Measurements from ENCODE around the gene MORN4. TPM values are rescaled to one million over a fixed set of nuclear protein-coding genes. Genes with fewer than 3 reads are reported as not detected.

The MORN4 gene
- total and polyA plus RNA-seq, 2 of the 13 experiments (the other 11 are each of a cell fraction or from before 2014, with no cell fraction given): 3.4 to 9.1 TPM

- no peak for TF ChIP-seq ZBTB14 (CRISPR knock-in tag; IDR thresholded peaks at IDR 0.05)
- no peak for TF ChIP-seq ZNF777 (CRISPR knock-in tag; IDR thresholded peaks at IDR 0.05)
- TF ChIP-seq ZNF572 (CRISPR knock-in tag; IDR thresholded peaks at IDR 0.05): 0 out of 2 replicates have a peak, but pooled peaks have one; percentile 73
- 0 out of 2 replicates have a peak, but pooled peaks have one; percentile 36 for TF ChIP-seq ZNF354B (CRISPR knock-in tag; IDR thresholded peaks at IDR 0.05)
- no peak for TF ChIP-seq ZBED4 (CRISPR knock-in tag; IDR thresholded peaks at IDR 0.05; ENCODE audit: borderline replicate concordance)
- no peak for TF ChIP-seq ZNF672 (CRISPR knock-in tag; IDR thresholded peaks at IDR 0.05)
- TF ChIP-seq SRSF1 (optimal IDR thresholded peaks at IDR 0.05; ENCODE audit: low read depth, low read length): no peak
- no peak for TF ChIP-seq PCBP2 (optimal IDR thresholded peaks at IDR 0.05; ENCODE audit: low read depth, low read length, poor library complexity, severe bottlenecking)
- 0 out of 2 replicates have a peak, but pooled peaks have one; percentile 18 for TF ChIP-seq FOSL2 (CRISPR knock-in tag; IDR thresholded peaks at IDR 0.05)
- TF ChIP-seq HOXA5 (CRISPR knock-in tag; IDR thresholded peaks at IDR 0.05): no peak
- TF ChIP-seq AHDC1 (CRISPR knock-in tag; IDR thresholded peaks at IDR 0.05; ENCODE audit: borderline replicate concordance): no peak
- no peak for TF ChIP-seq ZNF530 (CRISPR knock-in tag; IDR thresholded peaks at IDR 0.05; ENCODE audit: low read depth)
- no peak for TF ChIP-seq ZBTB37 (CRISPR knock-in tag; IDR thresholded peaks at IDR 0.05)
- TF ChIP-seq, protein P1, sequence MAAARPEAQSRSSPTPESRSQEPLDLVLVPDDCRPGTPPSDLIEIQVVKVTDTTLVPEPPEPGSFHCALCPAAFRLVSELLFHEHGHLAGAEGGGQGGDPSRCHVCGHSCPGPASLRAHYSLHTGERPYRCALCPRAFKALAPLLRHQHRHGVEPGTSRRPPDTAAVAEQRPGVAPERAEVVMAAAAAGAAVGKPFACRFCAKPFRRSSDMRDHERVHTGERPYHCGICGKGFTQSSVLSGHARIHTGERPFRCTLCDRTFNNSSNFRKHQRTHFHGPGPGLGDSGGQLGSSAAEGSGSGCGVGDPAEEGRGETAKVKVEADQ (CRISPR knock-in tag; IDR thresholded peaks at IDR 0.05; ENCODE audit: borderline replicate concordance): no peak
- TF ChIP-seq, protein P2, sequence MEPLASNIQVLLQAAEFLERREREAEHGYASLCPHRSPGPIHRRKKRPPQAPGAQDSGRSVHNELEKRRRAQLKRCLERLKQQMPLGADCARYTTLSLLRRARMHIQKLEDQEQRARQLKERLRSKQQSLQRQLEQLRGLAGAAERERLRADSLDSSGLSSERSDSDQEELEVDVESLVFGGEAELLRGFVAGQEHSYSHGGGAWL (CRISPR knock-in tag; IDR thresholded peaks at IDR 0.05): no peak
These were observed 48.4 kb downstream of the MORN4 start (continued) for GRCh38 chr10:97584798-97585438.

All from HepG2 (cell line).